HG03342 (cell line): ENCODE measurements around the gene NPFFR1.
"Not testable (repeated sequence)": the region's sequence is repeated elsewhere in the genome, so short reads cannot be mapped to it uniquely, and the experiment has no call there.

Source experiments
- ATAC-seq: cut with Tn5 transposase; IDR thresholded peaks from one replicate; pipeline ENCODE4 v1.9.1; 2021; ENCODE audit warnings: mild to moderate bottlenecking, moderate library complexity; ENCODE audit not compliant: unreplicated experiment

The NPFFR1 gene

DNA sequence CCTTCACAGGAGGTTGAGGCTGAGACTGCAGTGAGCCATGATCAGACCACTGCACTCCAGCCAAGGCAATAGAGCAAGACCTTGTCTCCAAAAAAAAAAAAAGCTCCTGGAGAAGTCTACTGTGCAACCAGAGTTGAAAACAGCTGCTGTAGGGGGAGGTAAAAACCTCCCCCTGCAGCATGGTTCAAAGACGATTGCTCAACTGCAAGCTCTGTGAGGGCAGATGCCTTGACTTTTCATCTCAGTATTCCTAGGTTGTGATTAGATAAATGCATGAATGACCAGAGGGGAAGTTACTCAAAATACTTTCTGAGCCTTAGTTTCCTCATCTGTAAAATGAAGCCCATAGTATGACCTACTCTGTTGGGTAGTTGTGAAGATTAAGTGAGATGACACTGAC, 25.6 kb downstream of the NPFFR1 start:
- no peak for ATAC-seq

DNA sequence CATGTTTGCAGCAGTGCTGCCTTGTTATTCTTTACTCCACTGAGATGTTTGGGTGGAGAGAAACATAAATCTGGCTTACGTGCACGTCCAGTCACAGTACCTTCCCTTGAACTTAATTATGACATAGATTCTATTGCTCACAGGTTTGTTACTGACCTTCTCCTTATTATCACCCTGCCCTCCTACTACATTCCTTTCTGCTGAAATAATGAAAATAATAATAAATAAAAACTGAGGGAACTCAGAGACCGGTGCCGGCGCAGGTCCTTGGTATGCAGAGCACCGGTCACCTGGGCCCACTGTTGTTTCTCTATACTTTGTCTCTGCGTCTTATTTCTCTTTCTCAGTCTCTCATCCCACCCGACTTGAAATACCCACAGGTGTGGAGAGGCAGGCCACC, 26.0 kb downstream of the NPFFR1 start:
- ATAC-seq = not testable (repeated sequence)

GRCh38 chr10:70256463-70256862, 27.3 kb downstream of the NPFFR1 start:
- ATAC-seq = no peak

DNA sequence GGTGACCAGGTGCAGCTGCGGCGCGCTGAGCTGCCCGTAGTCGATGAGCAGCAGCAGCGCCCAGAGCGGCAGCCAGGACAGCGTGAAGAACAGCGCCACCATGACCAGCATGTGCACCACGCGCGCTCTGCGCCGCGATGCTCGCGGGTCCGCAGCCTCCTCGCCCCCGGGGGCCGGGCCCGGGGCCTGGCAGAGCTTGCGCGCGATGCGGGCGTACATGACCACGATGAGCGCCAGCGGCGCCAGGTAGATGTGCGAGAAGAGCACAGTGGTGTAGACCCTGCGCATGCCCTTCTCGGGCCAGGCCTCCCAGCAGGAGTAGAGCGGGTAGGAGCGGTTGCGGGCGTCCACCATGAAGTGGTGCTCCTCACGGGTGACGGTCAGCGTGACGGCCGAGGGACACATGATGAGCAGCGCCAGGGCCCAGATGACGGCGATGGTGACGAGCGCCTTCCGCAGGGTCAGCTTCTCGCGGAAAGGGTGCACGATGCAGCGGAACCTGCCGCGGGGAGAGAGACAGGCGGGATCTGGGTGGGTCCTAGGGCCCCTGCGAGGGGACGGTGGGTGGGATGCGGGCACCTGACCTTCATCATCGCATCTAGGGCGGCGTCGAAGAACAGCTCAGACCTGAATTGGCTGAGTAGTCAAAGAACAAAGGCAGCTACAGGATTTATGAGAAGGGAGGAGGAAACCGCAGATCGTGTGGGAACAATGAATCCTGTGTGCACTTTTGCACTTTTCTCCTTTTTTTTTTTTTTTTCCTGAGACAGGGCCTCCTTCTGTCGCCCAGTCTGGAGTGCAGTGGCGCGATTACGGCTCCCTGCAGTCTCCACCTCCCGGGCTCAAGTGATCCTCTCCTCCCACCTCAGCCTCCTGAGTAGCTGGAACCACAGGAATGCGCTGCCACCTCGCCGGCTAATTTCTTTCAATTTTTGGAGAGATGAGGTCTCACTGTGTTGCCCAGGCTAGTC, 28.2 kb downstream of the NPFFR1 start:
- no peak for ATAC-seq

GRCh38 chr10:70254778-70255328, 29.0 kb downstream of the NPFFR1 start:
- ATAC-seq = no peak

- no peak for ATAC-seq
These were observed 29.7 kb downstream of the NPFFR1 start for GRCh38 chr10:70253878-70254765.

- ATAC-seq = no peak
These were observed 32.7 kb downstream of the NPFFR1 start for GRCh38 chr10:70250961-70251680.

DNA sequence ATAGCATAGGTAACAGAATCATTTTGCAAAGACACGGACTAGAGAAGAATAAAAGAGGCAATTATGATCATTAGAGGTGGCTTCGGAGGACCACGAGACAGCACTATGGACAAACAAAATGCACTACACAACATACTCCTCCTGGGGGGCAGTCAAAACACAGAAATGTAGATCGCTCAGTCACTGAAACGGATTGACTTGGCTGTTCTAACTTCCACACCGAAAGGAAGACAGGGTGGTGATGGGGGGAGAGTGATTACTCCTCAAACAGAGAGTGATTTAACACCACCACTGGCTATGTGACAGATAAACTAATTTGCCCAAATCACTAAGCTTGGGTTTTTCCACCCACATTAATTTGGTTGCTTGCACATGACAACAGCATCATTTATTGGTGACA, 36.4 kb downstream of the NPFFR1 start:
- no peak for ATAC-seq

GRCh38 chr10:70241081-70241480, 42.7 kb downstream of the NPFFR1 start:
- no peak for ATAC-seq

DNA sequence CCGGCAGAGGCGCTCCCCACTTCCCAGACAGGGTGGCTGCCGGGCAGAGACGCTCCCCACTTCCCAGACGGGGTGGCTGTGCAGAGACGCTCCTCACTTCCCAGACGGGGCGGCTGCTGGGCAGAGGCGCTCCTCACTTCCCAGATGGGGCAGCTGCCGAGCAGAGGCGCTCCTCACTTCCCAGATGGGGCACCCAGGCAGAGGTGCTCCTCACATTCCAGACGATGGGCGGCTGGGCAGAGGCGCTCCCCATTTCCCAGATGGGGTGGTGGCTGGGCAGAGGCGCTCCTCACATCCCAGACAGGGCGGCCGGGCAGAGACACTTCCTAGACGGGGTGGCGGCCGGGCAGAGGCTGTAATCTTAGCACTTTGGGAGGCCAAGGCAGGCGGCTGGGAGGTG, 43.8 kb downstream of the NPFFR1 start:
- ATAC-seq = not testable (repeated sequence)

- not testable (repeated sequence) for ATAC-seq
These were observed 44.5 kb downstream of the NPFFR1 start for GRCh38 chr10:70239077-70239976.

- not testable (repeated sequence) for ATAC-seq
These were observed 45.8 kb downstream of the NPFFR1 start for GRCh38 chr10:70237958-70238536.

GRCh38 chr10:70234668-70235447, 48.9 kb downstream of the NPFFR1 start:
- no peak for ATAC-seq

DNA sequence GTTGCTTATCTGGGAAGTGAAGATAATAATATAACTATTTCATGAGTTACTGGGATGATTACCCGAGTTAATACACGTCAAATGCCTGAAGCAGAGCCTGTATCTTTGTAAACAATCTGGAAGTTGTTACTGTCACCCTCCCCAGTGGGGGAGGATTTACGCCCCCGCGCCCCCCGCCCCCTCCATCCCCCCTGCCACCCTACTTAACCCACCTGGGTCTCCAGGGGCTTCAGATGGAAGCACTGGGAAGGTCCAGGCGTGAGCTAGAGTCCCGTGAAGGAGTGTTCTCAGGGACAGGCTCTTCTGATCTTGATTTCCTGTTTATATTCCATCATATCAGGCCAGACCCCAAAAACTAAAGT, 49.9 kb downstream of the NPFFR1 start:
- no peak for ATAC-seq

- ATAC-seq = peak; percentile 91
These were observed 50.5 kb downstream of the NPFFR1 start, which contains the start of gene PPA1 for GRCh38 chr10:70233109-70233938. Gene PPA1, minus strand, starts transcription at chr10:70233429. Its CDS starts 102 bp downstream, at chr10:70233327.

- ATAC-seq = no peak
These were observed 51.0 kb downstream of the NPFFR1 start for GRCh38 chr10:70232859-70233108.

GRCh38 chr10:70232155-70232858, 51.5 kb downstream of the NPFFR1 start:
- no peak for ATAC-seq
